H1 (cell line): ENCODE results near the gene STARD13. TPM values are rescaled to one million over a fixed set of nuclear protein-coding genes. Genes with fewer than 3 reads are reported as not detected.

ENCODE experiments used
- CTCF ChIA-PET: fragments of 300-600 bp; sonication (Branson Sonifier 250); formaldehyde crosslinking; loops from one replicate; lab custom pipeline; 2021; ENCODE audit not compliant: partially characterized antibody; lab: Charles Lee
- POLR2A ChIA-PET: fragments of 300-600 bp; sonication (Branson Sonifier 250); formaldehyde crosslinking; loops from one replicate; lab custom pipeline; 2021; ENCODE audit warnings: inconsistent platforms; ENCODE audit not compliant: partially characterized antibody; lab: Charles Lee
- DNase-seq, 2 experiments: peaks; one replicate each; pipeline versions ENCODE4 v3.0.0 to v3.0.0-alpha.2; 2010 to 2022; ENCODE audit warnings: low spot score in 2 of 2, low read depth in 1 of 2, mixed read lengths in 1 of 2
- FAIRE-seq: peaks from 2 replicates; lab custom pipeline; 2011; peaks lifted over from hg19 to GRCh38; lab: Jason Lieb, UNC
- H2AFZ ChIP-seq: 2 replicates; pipeline ENCODE4 v1.8.1; 2012; ENCODE audit warnings: low read length, inconsistent platforms
- H2AK5ac ChIP-seq: 2 replicates; pipeline ENCODE4 v1.6.1; 2013; ENCODE audit warnings: low read depth, low read length
- H2BK120ac ChIP-seq: replicated peaks from 2 replicates; pipeline ENCODE3; 2013; ENCODE audit warnings: low read depth, low read length, inconsistent platforms
- H2BK12ac ChIP-seq: 2 replicates; pipeline ENCODE4 v1.6.1; 2013; ENCODE audit warnings: low read depth, low read length
- H2BK15ac ChIP-seq: 2 replicates; pipeline ENCODE4 v1.6.1; 2013; ENCODE audit warnings: low read length
- H2BK20ac ChIP-seq: 2 replicates; pipeline ENCODE4 v1.6.1; 2013; ENCODE audit warnings: low read length
- H2BK5ac ChIP-seq: 2 replicates; pipeline ENCODE4 v1.6.1; 2013; ENCODE audit warnings: low read depth, low read length
- H3K14ac ChIP-seq: 2 replicates; pipeline ENCODE4 v1.6.1; 2013; ENCODE audit warnings: inconsistent platforms; ENCODE audit not compliant: insufficient read length
- H3K18ac ChIP-seq: 2 replicates; pipeline ENCODE4 v1.6.1; 2013; ENCODE audit warnings: low read length; ENCODE audit errors: extremely low read depth
- H3K23ac ChIP-seq: 2 replicates; pipeline ENCODE4 v1.6.1; 2013; ENCODE audit warnings: inconsistent platforms; ENCODE audit not compliant: insufficient read length
- H3K23me2 ChIP-seq: 2 replicates; pipeline ENCODE4 v1.6.1; 2013; ENCODE audit warnings: low read depth, low read length
- H3K27ac ChIP-seq: 2 replicates; pipeline ENCODE4 v1.6.1; 2011; ENCODE audit warnings: low read depth, low read length, inconsistent platforms
- H3K27me3 ChIP-seq, 4 experiments: replicated peaks in 1 of 4; 1 replicate in 1 of 4; 2 replicates in 3 of 4; pipeline versions ENCODE4 v1.6.1 to v1.8.1; 2011 to 2013; ENCODE audit warnings: low read length in 3 of 4, mild to moderate bottlenecking in 3 of 4, inconsistent platforms in 2 of 4, mixed read lengths in 2 of 4, moderate library complexity in 1 of 4; ENCODE audit not compliant: control insufficient read depth in 3 of 4, insufficient read depth in 3 of 4; ENCODE audit errors: extremely low read depth in 1 of 4
- H3K36me3 ChIP-seq, 4 experiments: 2 replicates each; pipeline versions ENCODE4 v1.6.1 to v1.8.1; 2011 to 2013; ENCODE audit warnings: mild to moderate bottlenecking in 4 of 4, low read length in 3 of 4, moderate library complexity in 2 of 4, control low read depth in 1 of 4, inconsistent platforms in 1 of 4; ENCODE audit not compliant: insufficient read depth in 4 of 4, control insufficient read depth in 2 of 4
- H3K4ac ChIP-seq: replicated peaks from 2 replicates; pipeline ENCODE3; 2013; ENCODE audit warnings: low read length, low read depth, mixed read lengths, inconsistent platforms; ENCODE audit not compliant: insufficient read length
- H3K4me1 ChIP-seq, 4 experiments: replicated peaks in 1 of 4; 1 replicate in 1 of 4; 2 replicates in 3 of 4; pipeline versions ENCODE4 v1.6.1 to v1.8.1; 2011 to 2013; ENCODE audit warnings: low read length in 3 of 4, inconsistent platforms in 2 of 4, mixed read lengths in 1 of 4; ENCODE audit not compliant: insufficient read depth in 4 of 4, control insufficient read depth in 3 of 4
- H3K4me2 ChIP-seq, 2 experiments: 2 replicates each; pipeline versions ENCODE4 v1.6.1 to v1.8.1; 2011 to 2013; ENCODE audit warnings: low read depth in 2 of 2, low read length in 2 of 2, control low read depth in 1 of 2, inconsistent platforms in 1 of 2, mild to moderate bottlenecking in 1 of 2; ENCODE audit not compliant: insufficient read depth in 1 of 2
- H3K4me3 ChIP-seq, 4 experiments: fragments of 200-600, 300-600 bp in 1 of 4; sonication (generic), shearing (Covaris generic), sonication (Bioruptor Twin) in 1 of 4; 2 replicates each; pipeline versions ENCODE4 v1.5.1 to v1.8.1; 2011 to 2016; ENCODE audit warnings: low read length in 4 of 4, low read depth in 3 of 4, control low read depth in 2 of 4, inconsistent platforms in 2 of 4, mild to moderate bottlenecking in 2 of 4, mixed read lengths in 1 of 4, moderate library complexity in 1 of 4; ENCODE audit not compliant: insufficient read depth in 2 of 4; ENCODE audit errors: extremely low read depth in 1 of 4
- H3K56ac ChIP-seq: replicated peaks from 2 replicates; pipeline ENCODE3; 2013; ENCODE audit warnings: low read depth, mild to moderate bottlenecking, mixed read lengths, low read length, inconsistent platforms; ENCODE audit not compliant: insufficient read length
- H3K79me1 ChIP-seq: 2 replicates; pipeline ENCODE4 v1.6.1; 2013; ENCODE audit warnings: low read depth, low read length, control low read depth
- H3K79me2 ChIP-seq, 2 experiments: 2 replicates each; pipeline versions ENCODE4 v1.6.1 to v1.8.1; 2012 to 2013; ENCODE audit warnings: low read length in 2 of 2, mild to moderate bottlenecking in 2 of 2, inconsistent platforms in 1 of 2; ENCODE audit not compliant: insufficient read depth in 2 of 2, control insufficient read depth in 1 of 2
- H3K9ac ChIP-seq, 4 experiments: replicated peaks in 1 of 4; 1 replicate in 1 of 4; 2 replicates in 3 of 4; pipeline versions ENCODE4 v1.6.1 to v1.8.1; 2011 to 2013; ENCODE audit warnings: low read depth in 3 of 4, low read length in 3 of 4, control low read depth in 2 of 4, mild to moderate bottlenecking in 2 of 4, moderate library complexity in 2 of 4, inconsistent platforms in 1 of 4; ENCODE audit errors: extremely low read depth in 1 of 4
- H3K9me3 ChIP-seq, 2 experiments: 2 replicates each; pipeline versions ENCODE4 v1.6.1 to v1.8.1; 2012 to 2013; ENCODE audit warnings: mild to moderate bottlenecking in 2 of 2, moderate library complexity in 2 of 2, control low read depth in 1 of 2, inconsistent platforms in 1 of 2, low read depth in 1 of 2, low read length in 1 of 2, mixed read lengths in 1 of 2; ENCODE audit not compliant: insufficient read depth in 2 of 2
- H4K20me1 ChIP-seq, 2 experiments: replicated peaks in 1 of 2; 2 replicates each; pipeline versions ENCODE3 to v1.8.1; 2011 to 2013; ENCODE audit warnings: inconsistent platforms in 2 of 2, low read length in 2 of 2, mild to moderate bottlenecking in 1 of 2; ENCODE audit not compliant: insufficient read depth in 2 of 2, control insufficient read depth in 1 of 2
- H4K5ac ChIP-seq: 2 replicates; pipeline ENCODE4 v1.6.1; 2013; ENCODE audit warnings: low read length, low read depth, mixed read lengths, inconsistent platforms; ENCODE audit not compliant: insufficient read length
- H4K8ac ChIP-seq: 2 replicates; pipeline ENCODE4 v1.8.0; 2013; ENCODE audit warnings: mild to moderate bottlenecking, moderate library complexity, low read length, inconsistent platforms; ENCODE audit not compliant: insufficient read depth; ENCODE audit errors: extremely low read depth
- H4K91ac ChIP-seq: replicated peaks from 2 replicates; pipeline ENCODE3; 2013; ENCODE audit warnings: low read length, mixed read lengths, inconsistent platforms; ENCODE audit not compliant: insufficient read length
- ASH2L ChIP-seq: fragments of 200-600, 300-600 bp; sonication (generic); IDR thresholded peaks from one replicate; pipeline ENCODE4 v1.7.1; 2017; ENCODE audit warnings: low read length
- CEBPB ChIP-seq: IDR thresholded peaks from 2 replicates; pipeline ENCODE4 v1.6.1; 2012; ENCODE audit warnings: low read depth, low read length
- CTBP2 ChIP-seq: IDR thresholded peaks from 2 replicates; pipeline ENCODE4 v1.7.0; 2011; ENCODE audit warnings: borderline replicate concordance, mild to moderate bottlenecking, moderate library complexity, mixed read lengths, low read length; ENCODE audit not compliant: insufficient read depth, insufficient read length
- E2F6 ChIP-seq: IDR thresholded peaks from 2 replicates; pipeline ENCODE4 v1.6.1; 2012; ENCODE audit warnings: inconsistent platforms
- FOSL1 ChIP-seq: IDR thresholded peaks from 2 replicates; pipeline ENCODE4 v1.6.1; 2011; ENCODE audit warnings: mild to moderate bottlenecking, low read depth, low read length, moderate library complexity; ENCODE audit not compliant: insufficient read depth
- POLR2AphosphoS5 ChIP-seq: IDR thresholded peaks from 2 replicates; pipeline ENCODE4 v1.6.1; 2011; ENCODE audit warnings: low read depth, low read length
- TAF1 ChIP-seq: IDR thresholded peaks from 2 replicates; pipeline ENCODE4 v1.6.1; 2011; ENCODE audit warnings: mild to moderate bottlenecking, low read depth, low read length
- TEAD4 ChIP-seq: IDR thresholded peaks from 2 replicates; pipeline ENCODE4 v1.6.1; 2012; ENCODE audit warnings: low read depth, low read length, inconsistent platforms, mixed read lengths
- WGBS, 2 experiments: shearing (Covaris generic) in 1 of 2; methylation state at CpG; one replicate each; pipeline versions ENCODE4 v1.1.6 to v1.1.7; 2013 to 2015; ENCODE audit warnings: low lambda C conversion rate in 2 of 2, mixed read lengths in 2 of 2, inconsistent platforms in 1 of 2, low coverage in 1 of 2, missing lambda C conversion rate in 1 of 2; ENCODE audit not compliant: insufficient replicate concordance in 2 of 2, insufficient coverage in 1 of 2, insufficient read length in 1 of 2; ENCODE audit errors: extremely low coverage in 1 of 2, missing lambda C conversion rate in 1 of 2; 5-methylcytosine and 5-hydroxymethylcytosine counted together
- polyA plus RNA-seq, 7 experiments: library from polyadenylated mRNA; depleted of rRNA in 3 of 7; stranded (reverse) in 5 of 7; unstranded in 2 of 7; fragments of >200 nt in 5 of 7; fragments of 200-250 nt in 2 of 7; gene quantifications; 1 replicate in 5 of 7; 2 replicates in 1 of 7; 4 replicates in 1 of 7; pipeline versions ENCODE4 v1.2.1 to v1.2.3, GENCODE V29; 2011 to 2013; ENCODE audit warnings: missing spikeins in 2 of 7, mixed read lengths in 2 of 7
- total RNA-seq: library from RNA; stranded (reverse); fragmentation: NEBNext Ultra II Directional; extraction: Animal tissue kit (Norgen Biotek cat#: 25700); gene quantifications from 2 replicates; pipeline ENCODE4 v1.2.1, GENCODE V29; 2021

Gene STARD13
- total and polyA plus RNA-seq, 2 of the 8 experiments (the other 6 are each of a cell fraction or from before 2014, with no cell fraction given), result 0.82 to 2.9 TPM

DNA sequence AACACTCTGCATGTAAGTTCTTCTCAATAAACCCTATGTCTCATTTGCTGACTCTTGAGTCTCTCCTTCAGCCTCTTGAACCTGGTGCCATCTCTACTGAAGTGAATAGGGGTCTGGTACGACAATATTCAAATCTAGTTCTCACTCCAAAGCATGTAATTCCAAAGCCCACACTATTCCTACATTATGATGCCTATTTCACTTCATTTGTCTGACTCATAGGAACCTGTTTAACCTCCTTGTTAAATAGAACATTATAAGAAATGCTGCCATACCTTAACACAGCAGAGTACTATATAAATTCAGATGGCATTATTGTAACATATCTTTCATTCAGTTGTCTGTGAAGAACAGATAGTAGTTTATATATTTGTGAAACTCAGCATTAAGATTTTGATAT is 67.1 kb downstream of the STARD13 start:
- H3K4me1 ChIP-seq, result peaks cover 0 to 14% (median 7%) of the 10 kb centered on the region in 4 experiments; a peak in 6 of 7 replicates
- no peak overlapping the region for H3K4me2 ChIP-seq
- H3K4ac ChIP-seq, result no peak overlapping the region
- H2BK120ac ChIP-seq, result no peak overlapping the region
- no peak overlapping the region for H2BK12ac ChIP-seq
- H3K23ac ChIP-seq, result no peak overlapping the region
- no peaks in the 10 kb centered on the region for H3K36me3 ChIP-seq
- H3K9me3 ChIP-seq, result no peaks in the 10 kb centered on the region
- H3K18ac ChIP-seq, result no peak overlapping the region
- no peak overlapping the region for H4K8ac ChIP-seq
- ChIA-PET CTCF (interaction anchor here (0.6 to 1.1 kb wide), 2 partner anchors 8 to 107 kb away, joined by 3 read pairs; no protein-coding TSS in a partner anchor), POLR2A (interaction anchor here (0.9 kb wide), 1 partner anchor 30 kb away, joined by 3 read pairs; no protein-coding TSS in a partner anchor)
- WGBS, 2 experiments, result 81% methylated on average over 1 of the region's 1 CpG; no CpG with 5 or more reads in 1 of the 2 experiments
- no peak overlapping the region for H2AFZ ChIP-seq
- no peaks in the 10 kb centered on the region for H4K20me1 ChIP-seq
- H4K5ac ChIP-seq, result no peak overlapping the region
- H3K14ac ChIP-seq, result no peak overlapping the region
- no peaks in the 10 kb centered on the region for H3K27me3 ChIP-seq
- no peak overlapping the region for H3K9ac ChIP-seq
- no peak overlapping the region for H3K27ac ChIP-seq
- no peaks in the 10 kb centered on the region for H3K79me2 ChIP-seq
- no peak overlapping the region for H4K91ac ChIP-seq
- no peaks in the 10 kb centered on the region for H3K23me2 ChIP-seq
- no peak overlapping the region for H2AK5ac ChIP-seq
- no peak for FAIRE-seq
- no peak for DNase-seq
- no peak overlapping the region for H3K4me3 ChIP-seq
- H2BK5ac ChIP-seq, result no peak overlapping the region
- H2BK20ac ChIP-seq, result no peak overlapping the region
- no peak overlapping the region for H2BK15ac ChIP-seq
- no peaks in the 10 kb centered on the region for H3K79me1 ChIP-seq
- no peak overlapping the region for H3K56ac ChIP-seq
- no peak for TF ChIP-seq ASH2L
- no peak for TF ChIP-seq TAF1
- no peak for TF ChIP-seq CEBPB
- no peak for TF ChIP-seq CTBP2
- no peak for TF ChIP-seq FOSL1
- no peak for TF ChIP-seq TEAD4
- TF ChIP-seq E2F6, result no peak
- no peak for TF ChIP-seq POLR2AphosphoS5
